ENCODE measurements around the gene CMKLR1. TPM values are rescaled to one million over a fixed set of nuclear protein-coding genes. Genes with fewer than 3 reads are reported as not detected.

Gene CMKLR1
- total RNA-seq, 1 donor from 2014 or later, result not detected

GRCh38 chr12:108257610-108258106 lies 81.5 kb downstream of the CMKLR1 start:
- TF ChIP-seq EZH2 (IDR thresholded peaks at IDR 0.05), result no peak
- TF ChIP-seq CTCF (IDR thresholded peaks at IDR 0.05), result no peak
- no peak for TF ChIP-seq EZH2phosphoT487 (IDR thresholded peaks at IDR 0.05)

GRCh38 chr12:108257004-108257403 lies 82.1 kb downstream of the CMKLR1 start:
- no peak overlapping the region for H3K4me3 ChIP-seq
- no peak overlapping the region for H3K9ac ChIP-seq

More at GRCh38 chr12:108257610-108258106, 81.5 kb downstream of the CMKLR1 start:
- Histone ChIP-seq H4K20me1 (ENCODE audit: low read depth) (no peaks in the 10 kb centered on the region), H3K36me3 (no peaks in the 10 kb centered on the region), H3K4me1 (peaks cover 20% of the 10 kb centered on the region), H3K27me3 (no peaks in the 10 kb centered on the region), H3K27ac (no peak overlapping the region), H3K9me3 (ENCODE audit: low read depth) (peaks cover 8% of the 10 kb centered on the region), H3K79me2 (ENCODE audit: low read depth) (no peaks in the 10 kb centered on the region), H3F3A (ENCODE audit: low read depth) (no peaks in the 10 kb centered on the region), H2AFZ (replicated peaks) (no peak overlapping the region), H3K9ac (no peak overlapping the region), H3K4me3 (no peak overlapping the region), H3K4me2 (no peak overlapping the region)
- no peak for DNase-seq (ENCODE audit: low spot score)
- H3K4me1 Mint-ChIP-seq, result peaks cover 51% of the 10 kb centered on the region
- peak overlapping the region; percentile 13 for H3K27ac Mint-ChIP-seq
- H3K4me3 Mint-ChIP-seq, result no peak overlapping the region
- H3K36me3 Mint-ChIP-seq, result no peaks in the 10 kb centered on the region
- H3K27me3 Mint-ChIP-seq (ENCODE audit: insufficient read depth, low read depth), result peaks cover 13% of the 10 kb centered on the region
- peaks cover 37% of the 10 kb centered on the region for H3K9me3 Mint-ChIP-seq

GRCh38 chr12:108255252-108255602 lies 83.9 kb downstream of the CMKLR1 start:
- no peak for TF ChIP-seq EZH2 (IDR thresholded peaks at IDR 0.05)
- TF ChIP-seq CTCF (IDR thresholded peaks at IDR 0.05), result no peak
- no peak for TF ChIP-seq EZH2phosphoT487 (IDR thresholded peaks at IDR 0.05)
- Mint-ChIP-seq H3K36me3 (no peaks in the 10 kb centered on the region), H3K4me1 (peaks cover 74% of the 10 kb centered on the region), H3K27me3 (ENCODE audit: insufficient read depth, low read depth) (peaks cover 16% of the 10 kb centered on the region), H3K4me3 (no peak overlapping the region), H3K27ac (peak overlapping the region; percentile 96), H3K9me3 (peaks cover 15% of the 10 kb centered on the region)
- Histone ChIP-seq H2AFZ (replicated peaks) (no peak overlapping the region), H3K9ac (no peak overlapping the region), H3F3A (ENCODE audit: low read depth) (no peaks in the 10 kb centered on the region), H3K36me3 (no peaks in the 10 kb centered on the region), H3K4me3 (no peak overlapping the region), H3K27ac (no peak overlapping the region), H3K79me2 (ENCODE audit: low read depth) (no peaks in the 10 kb centered on the region), H4K20me1 (ENCODE audit: low read depth) (no peaks in the 10 kb centered on the region), H3K9me3 (ENCODE audit: low read depth) (peaks cover under 1% of the 10 kb centered on the region), H3K4me1 (peaks cover 24% of the 10 kb centered on the region), H3K4me2 (no peak overlapping the region), H3K27me3 (no peaks in the 10 kb centered on the region)
- DNase-seq (ENCODE audit: low spot score), result no peak

More at GRCh38 chr12:108257004-108257403, 82.1 kb downstream of the CMKLR1 start:
- DNase-seq (ENCODE audit: low spot score), result no peak
- TF ChIP-seq CTCF (IDR thresholded peaks at IDR 0.05) (no peak), EZH2phosphoT487 (IDR thresholded peaks at IDR 0.05) (no peak), EZH2 (IDR thresholded peaks at IDR 0.05) (no peak)
- H3K27me3 Mint-ChIP-seq (ENCODE audit: insufficient read depth, low read depth), result peaks cover 15% of the 10 kb centered on the region
- peaks cover 58% of the 10 kb centered on the region for H3K4me1 Mint-ChIP-seq
- Histone ChIP-seq H3K79me2 (ENCODE audit: low read depth) (no peaks in the 10 kb centered on the region), H2AFZ (replicated peaks) (no peak overlapping the region), H3K27me3 (no peaks in the 10 kb centered on the region), H4K20me1 (ENCODE audit: low read depth) (no peaks in the 10 kb centered on the region), H3K27ac (no peak overlapping the region), H3K4me2 (no peak overlapping the region), H3F3A (ENCODE audit: low read depth) (no peaks in the 10 kb centered on the region), H3K36me3 (no peaks in the 10 kb centered on the region), H3K9me3 (ENCODE audit: low read depth) (peaks cover 8% of the 10 kb centered on the region), H3K4me1 (peaks cover 24% of the 10 kb centered on the region)
- H3K4me3 Mint-ChIP-seq, result no peak overlapping the region
- peak overlapping the region; percentile 68 for H3K27ac Mint-ChIP-seq
- H3K9me3 Mint-ChIP-seq, result peaks cover 31% of the 10 kb centered on the region
- no peaks in the 10 kb centered on the region for H3K36me3 Mint-ChIP-seq

Data from neural progenitor cell (in vitro differentiated cells).